Left kidney (tissue), 1 donor: ENCODE measurements around the gene ANKRD62. TPM values are rescaled to one million over a fixed set of nuclear protein-coding genes. Genes with fewer than 3 reads are reported as not detected.

Experiments used
- polyA plus RNA-seq: library from polyadenylated mRNA; unstranded; fragments of 120-200 nt; gene quantifications from one replicate; pipeline ENCODE4 v1.2.1, GENCODE V29; 2013; ENCODE audit not compliant: insufficient read length

Gene ANKRD62
- polyA plus RNA-seq, 1 donor = 0.10 TPM

Other genes with a start within 250 kb of the ANKRD62 start
- gene CHMP1B, start 242.4 kb upstream of the ANKRD62 start, polyA plus RNA-seq = 43.1 TPM
- gene MPPE1, start 185.5 kb upstream of the ANKRD62 start, polyA plus RNA-seq = 53.7 TPM
- gene IMPA2, start 112.3 kb upstream of the ANKRD62 start, polyA plus RNA-seq = 94.5 TPM
- gene CIDEA, start 160.5 kb downstream of the ANKRD62 start, polyA plus RNA-seq = not detected
- gene TUBB6, start 214.4 kb downstream of the ANKRD62 start, polyA plus RNA-seq = 58.9 TPM